Astrocyte of the spinal cord (primary cell): ENCODE measurements around the gene NAPA.

Experiments
- DNase-seq: peaks from one replicate; pipeline ENCODE4 v3.0.0; 2011; ENCODE audit warnings: low read depth, low spot score
- H3K4me3 ChIP-seq: 2 replicates; pipeline ENCODE4 v1.5.1; 2011; ENCODE audit warnings: low read depth, mild to moderate bottlenecking, low read length, moderate library complexity
- CTCF ChIP-seq: IDR thresholded peaks from 2 replicates; pipeline ENCODE4 v1.5.1; 2012; ENCODE audit warnings: low read depth, mild to moderate bottlenecking, low read length, inconsistent platforms
- in situ Hi-C: cut with HindIII; loops from 2 replicates; pipeline ENCODE4 v1.10.0; 2017; ENCODE audit warnings: low sequenced_read_pairs

Gene NAPA

DNA sequence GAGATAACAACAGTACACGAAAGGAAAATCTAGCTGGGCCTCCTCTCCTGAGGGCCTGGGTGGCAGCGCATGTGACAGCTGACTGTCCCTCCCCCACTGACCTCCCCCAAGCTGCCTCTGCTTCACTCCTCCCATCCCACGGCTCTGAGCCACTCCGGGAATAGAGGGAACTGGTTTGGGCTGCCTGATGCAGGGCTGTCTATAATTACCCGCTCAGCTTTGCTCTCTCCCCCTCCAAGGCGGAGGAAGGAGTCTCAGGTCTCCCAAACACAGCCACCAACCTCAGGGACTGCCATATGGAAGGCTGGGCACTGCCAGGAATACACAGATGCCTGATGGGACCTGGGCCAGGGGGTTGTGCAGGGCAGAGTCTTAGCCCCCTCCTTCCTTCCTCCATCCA, 7.9 kb downstream of the NAPA start:
- no peak for DNase-seq
- in situ Hi-C loops, result no loop called here
- no peak for TF ChIP-seq CTCF
- no peak overlapping the region for H3K4me3 ChIP-seq

DNA sequence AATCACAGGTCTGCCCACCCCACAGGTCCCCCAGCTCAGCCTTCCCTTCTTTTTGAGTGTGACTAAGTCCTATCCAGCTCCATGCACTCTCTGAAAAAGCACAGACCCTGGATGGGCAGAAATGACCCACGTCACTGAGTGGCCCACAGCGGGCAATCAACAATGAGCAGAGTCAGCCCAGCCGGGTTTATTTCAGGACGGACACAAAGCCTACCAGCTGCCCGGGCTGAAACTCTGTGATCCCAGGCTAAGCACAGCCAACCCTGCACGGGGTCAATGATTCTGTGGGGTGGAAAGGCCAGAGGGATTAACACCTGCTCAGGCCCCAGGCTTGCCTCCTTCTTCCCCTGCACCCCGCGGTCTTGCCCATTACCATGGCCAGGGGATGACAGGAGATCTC, 8.4 kb downstream of the NAPA start:
- DNase-seq, result no peak
- no peak for TF ChIP-seq CTCF
- in situ Hi-C loops, result no loop called here
- H3K4me3 ChIP-seq, result no peak overlapping the region

- no peak for TF ChIP-seq CTCF
- in situ Hi-C loops, result no loop called here
- H3K4me3 ChIP-seq, result no peak overlapping the region
Observed at GRCh38 chr19:47505506-47505905, 9.4 kb downstream of the NAPA start.

DNA sequence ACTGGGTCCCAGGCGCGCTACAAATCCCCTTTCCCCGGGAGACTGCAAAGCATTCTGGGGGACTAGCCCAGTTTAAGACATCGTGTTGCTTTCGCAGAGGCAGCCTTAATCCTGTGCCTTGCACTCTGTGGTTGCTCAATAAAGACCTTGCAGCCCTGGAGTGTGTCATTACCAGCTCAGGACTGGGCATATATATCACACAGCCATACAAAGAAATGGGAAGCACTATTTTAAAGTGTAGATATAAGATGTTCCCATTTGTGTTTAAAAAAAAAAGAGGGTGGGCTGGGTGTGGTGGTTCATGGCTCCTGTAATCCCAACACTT, 11.1 kb downstream of the NAPA start:
- DNase-seq, result no peak
- no peak for TF ChIP-seq CTCF
- H3K4me3 ChIP-seq, result no peak overlapping the region
- in situ Hi-C loops, result no loop called here

More at GRCh38 chr19:47505506-47505905, 9.4 kb downstream of the NAPA start:
- no peak for DNase-seq

- in situ Hi-C loops, result no loop called here
- H3K4me3 ChIP-seq, result no peak overlapping the region
- DNase-seq, result no peak
- TF ChIP-seq CTCF, result no peak
Observed at GRCh38 chr19:47503130-47503825, 11.6 kb downstream of the NAPA start.

- in situ Hi-C loops, result no loop called here
- no peak for TF ChIP-seq CTCF
- H3K4me3 ChIP-seq, result no peak overlapping the region
- DNase-seq, result no peak
Observed at GRCh38 chr19:47499863-47500830, 14.7 kb downstream of the NAPA start.
